PC-9 (cell line): ENCODE results near the gene GAA. TPM values are rescaled to one million over a fixed set of nuclear protein-coding genes. Genes with fewer than 3 reads are reported as not detected.

Experiments
- BruUV-seq: library from RNA; stranded (reverse); fragments of 400-500 nt; replicated peaks from 2 replicates; lab custom pipeline; 2021; lab: Mats Ljungman, UMichigan
- CTCF ChIA-PET: fragments of 300-600 bp; sonication (Branson Sonifier 250); formaldehyde crosslinking; loops from one replicate; lab custom pipeline; 2022; ENCODE audit warnings: antibody characterized with exemption; lab: Charles Lee
- POLR2A ChIA-PET: fragments of 300-600 bp; sonication (Branson Sonifier 250); formaldehyde crosslinking; loops from one replicate; lab custom pipeline; 2022; ENCODE audit warnings: antibody characterized with exemption; ENCODE audit not compliant: unreplicated experiment; lab: Charles Lee
- DNase-seq, 2 experiments: peaks; one replicate each; pipeline versions ENCODE4 v3.0.0 to v3.0.0-alpha.2; 2015 to 2022; ENCODE audit warnings: mixed read lengths in 1 of 2
- H2AFZ ChIP-seq: fragments of 200-600 bp; sonication (generic); 2 replicates; pipeline ENCODE4 v1.8.1; 2017; ENCODE audit warnings: antibody characterized with exemption
- H3F3A ChIP-seq: fragments of 200-600 bp; sonication (generic); 2 replicates; pipeline ENCODE4 v1.8.1; 2017; ENCODE audit warnings: antibody characterized with exemption, mild to moderate bottlenecking, low read depth; ENCODE audit not compliant: insufficient read depth
- H3K27ac ChIP-seq: fragments of 200-600 bp; sonication (generic); 2 replicates; pipeline ENCODE4 v1.6.1; 2016; ENCODE audit warnings: mixed run types
- H3K27me3 ChIP-seq: fragments of 200-600 bp; sonication (generic); 2 replicates; pipeline ENCODE4 v1.6.1; 2016; ENCODE audit warnings: low read depth, mixed run types; ENCODE audit not compliant: insufficient read depth
- H3K36me3 ChIP-seq: fragments of 200-600 bp; sonication (generic); 2 replicates; pipeline ENCODE4 v1.6.1; 2016; ENCODE audit warnings: low read depth, mixed run types
- H3K4me1 ChIP-seq: fragments of 200-600 bp; sonication (generic); replicated peaks from 2 replicates; pipeline ENCODE4 v1.6.1; 2016; ENCODE audit warnings: mixed run types; ENCODE audit not compliant: insufficient read depth
- H3K4me2 ChIP-seq: fragments of 200-600 bp; sonication (generic); 2 replicates; pipeline ENCODE4 v1.6.1; 2017; ENCODE audit warnings: mixed run types
- H3K4me3 ChIP-seq: fragments of 200-600 bp; sonication (generic); 2 replicates; pipeline ENCODE4 v1.6.1; 2016; ENCODE audit warnings: mixed run types
- H3K79me2 ChIP-seq: fragments of 200-600 bp; sonication (generic); 2 replicates; pipeline ENCODE4 v1.6.1; 2017; ENCODE audit warnings: low read depth, mixed run types
- H3K9me2 ChIP-seq: fragments of 200-600 bp; sonication (generic); 2 replicates; pipeline ENCODE4 v1.8.1; 2017; ENCODE audit warnings: mild to moderate bottlenecking; ENCODE audit not compliant: insufficient read depth
- H3K9me3 ChIP-seq: fragments of 200-600 bp; sonication (generic); 2 replicates; pipeline ENCODE4 v1.8.1; 2016; ENCODE audit warnings: low read depth; ENCODE audit not compliant: insufficient read depth
- H4K20me1 ChIP-seq: fragments of 200-600 bp; sonication (generic); 2 replicates; pipeline ENCODE4 v1.8.1; 2017; ENCODE audit not compliant: insufficient read depth
- CTCF ChIP-seq: fragments of 200-600 bp; sonication (generic); conservative IDR thresholded peaks from 2 replicates; pipeline ENCODE4 v1.6.1; 2017; ENCODE audit warnings: mixed run types, antibody characterized with exemption, mild to moderate bottlenecking, moderate library complexity
- EZH2 ChIP-seq: fragments of 200-600 bp; sonication (generic); IDR thresholded peaks from 2 replicates; pipeline ENCODE4 v1.8.0; 2017; ENCODE audit warnings: antibody characterized with exemption, low read depth
- intact Hi-C: fragments of 100-400 bp; cut with micrococcal nuclease; formaldehyde crosslinking; loops from one replicate; pipeline ENCODE4 v1.10.0; 2022; ENCODE audit not compliant: unreplicated experiment
- total RNA-seq: library from RNA; stranded (reverse); gene quantifications from 2 replicates; pipeline ENCODE4 v1.2.3, GENCODE V29; 2021

GAA gene
- total RNA-seq, 1 experiment from 2014 or later, result 86.9 TPM

- Histone ChIP-seq H3F3A (no peaks in the 10 kb centered on the region), H4K20me1 (no peaks in the 10 kb centered on the region), H3K79me2 (no peaks in the 10 kb centered on the region), H3K27ac (no peak overlapping the region), H3K9me2 (no peaks in the 10 kb centered on the region), H3K27me3 (no peaks in the 10 kb centered on the region), H3K9me3 (no peaks in the 10 kb centered on the region), H2AFZ (no peak overlapping the region), H3K4me3 (no peak overlapping the region), H3K4me2 (no peak overlapping the region), H3K4me1 (no peaks in the 10 kb centered on the region), H3K36me3 (no peaks in the 10 kb centered on the region)
- TF ChIP-seq CTCF, result no peak
- no peak for TF ChIP-seq EZH2
- ChIA-PET CTCF (no interaction called here), POLR2A (interaction anchor here (0.5 kb wide), 1 partner anchor 948 kb away, joined by 3 read pairs; no protein-coding TSS in a partner anchor)
- no TSS peak for BruUV-seq
- intact Hi-C loops, result no loop called here
- no peak for DNase-seq
Measured at GRCh38 chr17:80095844-80096475, 5.4 kb upstream of the GAA start.

GRCh38 chr17:80096561-80097021 is 4.8 kb upstream of the GAA start:
- Histone ChIP-seq H3K9me3 (no peaks in the 10 kb centered on the region), H3K4me2 (no peak overlapping the region), H3K27ac (no peak overlapping the region), H3K4me3 (no peak overlapping the region), H3K4me1 (no peaks in the 10 kb centered on the region), H4K20me1 (no peaks in the 10 kb centered on the region), H3K79me2 (no peaks in the 10 kb centered on the region), H3F3A (no peaks in the 10 kb centered on the region), H3K36me3 (no peaks in the 10 kb centered on the region), H2AFZ (no peak overlapping the region), H3K27me3 (no peaks in the 10 kb centered on the region), H3K9me2 (no peaks in the 10 kb centered on the region)
- no TSS peak for BruUV-seq
- CTCF ChIA-PET, result interaction anchor here (0.6 kb wide), 1 partner anchor 551 kb away, joined by 3 read pairs; no protein-coding TSS in a partner anchor
- intact Hi-C loops, result no loop called here
- DNase-seq, result no peak
- POLR2A ChIA-PET, result interaction anchor here (0.5 kb wide), 1 partner anchor 948 kb away, joined by 3 read pairs; no protein-coding TSS in a partner anchor
- no peak for TF ChIP-seq CTCF

- Histone ChIP-seq H3K9me3 (no peaks in the 10 kb centered on the region), H3K27ac (no peak overlapping the region), H3K36me3 (no peaks in the 10 kb centered on the region), H2AFZ (no peak overlapping the region), H3K4me3 (no peak overlapping the region), H3K4me1 (no peaks in the 10 kb centered on the region), H3K4me2 (no peak overlapping the region), H4K20me1 (no peaks in the 10 kb centered on the region), H3F3A (no peaks in the 10 kb centered on the region), H3K79me2 (0 out of 2 replicates have a peak, but pooled peaks cover 2% of the 10 kb centered on the region), H3K27me3 (no peaks in the 10 kb centered on the region), H3K9me2 (no peaks in the 10 kb centered on the region)
- TF ChIP-seq CTCF, result no peak
- no peak for TF ChIP-seq EZH2
- intact Hi-C loops, result no loop called here
- POLR2A ChIA-PET, result no interaction called here
- CTCF ChIA-PET, result interaction anchor here (0.6 kb wide), 1 partner anchor 551 kb away, joined by 3 read pairs; no protein-coding TSS in a partner anchor
- no TSS peak for BruUV-seq
- DNase-seq, result no peak
Measured at GRCh38 chr17:80097127-80097621, 4.2 kb upstream of the GAA start.
